Prostate gland (tissue), 2 donors: ENCODE data around the gene GPR89B. TPM values are rescaled to one million over a fixed set of nuclear protein-coding genes. Genes with fewer than 3 reads are reported as not detected.
"Not testable (repeated sequence)": the region's sequence is repeated elsewhere in the genome, so short reads cannot be mapped to it uniquely, and the experiment has no call there.

Experiments used
- DNase-seq: peaks from one replicate; pipeline ENCODE4 v3.0.0-alpha.2; 2019; ENCODE audit warnings: low spot score
- H3K27ac ChIP-seq, 2 donors: fragments of 200-600 bp; sonication (generic); 2 replicates each; pipeline ENCODE4 v1.5.1; 2017 to 2019
- H3K27me3 ChIP-seq: fragments of 200-600 bp; sonication (generic); replicated peaks from 2 replicates; pipeline ENCODE4 v1.5.1; 2019; ENCODE audit not compliant: insufficient read depth
- H3K36me3 ChIP-seq, 2 donors: fragments of 200-600 bp; sonication (generic); 1 replicate in 1 of 2; 2 replicates in 1 of 2; pipeline versions ENCODE4 v1.5.1 to v1.8.1; 2017 to 2019
- H3K4me1 ChIP-seq: fragments of 200-600 bp; sonication (generic); replicated peaks from 2 replicates; pipeline ENCODE4 v1.5.1; 2019
- H3K4me3 ChIP-seq, 2 donors: fragments of 200-600 bp; sonication (generic); 2 replicates each; pipeline ENCODE4 v1.5.1; 2017 to 2019
- H3K9me3 ChIP-seq: fragments of 200-600 bp; sonication (generic); 2 replicates; pipeline ENCODE4 v1.5.1; 2017
- POLR2A ChIP-seq: fragments of 450-650 bp; IDR thresholded peaks from one replicate; pipeline ENCODE4 v1.6.1; 2016; ENCODE audit warnings: antibody characterized with exemption, mild to moderate bottlenecking
- POLR2AphosphoS5 ChIP-seq: sonication (generic); formaldehyde crosslinking; IDR thresholded peaks from one replicate; pipeline ENCODE4 v1.6.1; 2017; ENCODE audit warnings: antibody characterized with exemption
- WGBS: methylation state at CpG from one replicate; pipeline ENCODE4 v1.1.5; 2018; 5-methylcytosine and 5-hydroxymethylcytosine counted together
- intact Hi-C: fragments of 100-400 bp; cut with DNase I; formaldehyde crosslinking; loops from one replicate; pipeline ENCODE4 v1.14.2; 2022
- total RNA-seq, 2 donors: library from RNA; depleted of rRNA; stranded (reverse); fragments of >200 nt; gene quantifications; one replicate each; pipeline ENCODE4 v1.1.0, GENCODE V29; 2016
- TF ChIP-seq, protein P1 (sequence below), 4 experiments: fragments of 200-600 bp in 2 of 4; fragments of 450-650 bp in 2 of 4; sonication (generic) in 2 of 4; IDR thresholded peaks; 1 replicate in 3 of 4; 2 replicates in 1 of 4; pipeline ENCODE4 v1.5.1; 2016 to 2019; ENCODE audit warnings: antibody characterized with exemption in 4 of 4, mild to moderate bottlenecking in 2 of 4, moderate library complexity in 2 of 4

The GPR89B gene
- total RNA-seq = 10 to 100 TPM in 1 of 2 donors, 1 to 10 TPM in 1; 9.2 to 17.0 TPM

DNA sequence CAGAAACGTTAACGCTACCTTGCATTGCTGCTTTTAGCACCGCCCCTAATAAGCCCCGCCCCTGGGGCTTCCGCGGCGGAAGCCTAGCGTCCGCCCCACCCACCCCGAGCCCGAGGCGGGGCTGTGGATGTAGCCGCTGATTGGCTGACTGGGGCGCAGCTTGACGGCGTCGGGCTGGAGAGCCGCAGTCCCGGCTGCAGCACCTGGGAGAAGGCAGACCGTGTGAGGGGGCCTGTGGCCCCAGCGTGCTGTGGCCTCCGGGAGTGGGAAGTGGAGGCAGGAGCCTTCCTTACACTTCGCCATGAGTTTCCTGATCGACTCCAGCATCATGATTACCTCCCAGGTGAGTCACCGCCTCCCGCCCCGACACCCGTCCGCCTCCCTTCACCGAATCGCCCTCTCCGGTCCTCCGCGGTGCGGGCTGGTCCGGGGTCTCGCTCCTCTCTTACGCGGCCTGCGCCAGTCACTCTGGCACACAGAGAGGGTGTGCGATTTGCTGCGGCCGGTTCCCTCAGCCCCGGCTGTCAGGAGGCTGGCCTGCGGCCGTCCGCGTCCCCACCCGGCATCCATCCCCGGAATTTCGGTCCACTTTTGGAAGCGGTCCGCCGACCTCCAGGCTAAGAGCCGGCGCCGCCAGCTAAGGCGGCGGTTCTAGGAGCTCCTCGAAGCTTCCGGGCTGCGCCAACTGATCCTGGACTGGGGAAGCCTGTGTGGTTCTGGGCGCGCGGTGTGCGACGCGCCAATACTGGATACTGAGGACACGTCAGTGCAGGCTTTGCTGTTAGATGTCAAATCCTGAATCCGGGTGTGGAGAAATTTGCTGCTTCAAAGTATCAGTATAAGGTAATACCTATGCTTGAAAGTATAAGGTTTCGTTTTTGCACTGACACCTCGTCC lies at the start of gene GPR89B:
Gene GPR89B, plus strand, starts transcription at position 185 of the 897 bp plus-strand sequence. Its CDS starts 117 bp downstream, at position 302.
- intact Hi-C loops, H3K27me3 ChIP-seq, H3K9me3 ChIP-seq, H3K4me1 ChIP-seq, H3K36me3 ChIP-seq: not testable (repeated sequence)
- DNase-seq = peak; percentile 93
- TF ChIP-seq POLR2AphosphoS5 (peak; percentile 89), POLR2A (peak; percentile 94)
- TF ChIP-seq, protein P1, sequence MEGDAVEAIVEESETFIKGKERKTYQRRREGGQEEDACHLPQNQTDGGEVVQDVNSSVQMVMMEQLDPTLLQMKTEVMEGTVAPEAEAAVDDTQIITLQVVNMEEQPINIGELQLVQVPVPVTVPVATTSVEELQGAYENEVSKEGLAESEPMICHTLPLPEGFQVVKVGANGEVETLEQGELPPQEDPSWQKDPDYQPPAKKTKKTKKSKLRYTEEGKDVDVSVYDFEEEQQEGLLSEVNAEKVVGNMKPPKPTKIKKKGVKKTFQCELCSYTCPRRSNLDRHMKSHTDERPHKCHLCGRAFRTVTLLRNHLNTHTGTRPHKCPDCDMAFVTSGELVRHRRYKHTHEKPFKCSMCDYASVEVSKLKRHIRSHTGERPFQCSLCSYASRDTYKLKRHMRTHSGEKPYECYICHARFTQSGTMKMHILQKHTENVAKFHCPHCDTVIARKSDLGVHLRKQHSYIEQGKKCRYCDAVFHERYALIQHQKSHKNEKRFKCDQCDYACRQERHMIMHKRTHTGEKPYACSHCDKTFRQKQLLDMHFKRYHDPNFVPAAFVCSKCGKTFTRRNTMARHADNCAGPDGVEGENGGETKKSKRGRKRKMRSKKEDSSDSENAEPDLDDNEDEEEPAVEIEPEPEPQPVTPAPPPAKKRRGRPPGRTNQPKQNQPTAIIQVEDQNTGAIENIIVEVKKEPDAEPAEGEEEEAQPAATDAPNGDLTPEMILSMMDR (IDR thresholded peaks at IDR 0.05) = peak in 1 of 4 experiments; percentile 5
- H3K4me3 ChIP-seq = peak within 1 kb of the TSS; percentile 73 to 80
- WGBS = 2% methylated on average over 28 of the region's 72 CpGs
- peak within 1 kb of the TSS; percentile 85 to 90 for H3K27ac ChIP-seq

DNA sequence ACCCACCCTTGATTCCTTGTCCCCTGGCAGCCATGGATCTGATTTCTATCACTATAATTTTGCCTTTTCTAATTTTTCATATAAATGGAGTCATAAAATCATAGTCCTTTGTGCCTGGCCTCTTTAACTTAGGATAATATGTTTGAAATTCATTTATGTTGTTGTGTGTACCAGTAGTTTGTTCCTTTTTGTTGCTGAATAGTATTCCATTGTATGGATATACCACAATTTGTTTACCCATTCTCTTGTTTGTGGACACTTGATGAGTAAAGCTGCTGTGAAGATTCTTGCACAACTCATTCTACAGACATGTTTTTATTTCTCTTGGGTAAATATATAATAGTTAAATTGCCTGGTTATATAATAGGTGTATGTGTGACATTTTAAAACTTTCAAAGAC lies 48.3 kb upstream of the GPR89B start:
- no peak overlapping the region for H3K4me3 ChIP-seq
- TF ChIP-seq POLR2A (no peak), POLR2AphosphoS5 (no peak)
- TF ChIP-seq, protein P1 (IDR thresholded peaks at IDR 0.05) = no peak
- no peaks in the 10 kb centered on the region for H3K27me3 ChIP-seq
- H3K27ac ChIP-seq = no peak overlapping the region
- intact Hi-C loops = no loop called here
- no peaks in the 10 kb centered on the region for H3K9me3 ChIP-seq
- no peaks in the 10 kb centered on the region for H3K4me1 ChIP-seq
- no peaks in the 10 kb centered on the region for H3K36me3 ChIP-seq
- no peak for DNase-seq

DNA sequence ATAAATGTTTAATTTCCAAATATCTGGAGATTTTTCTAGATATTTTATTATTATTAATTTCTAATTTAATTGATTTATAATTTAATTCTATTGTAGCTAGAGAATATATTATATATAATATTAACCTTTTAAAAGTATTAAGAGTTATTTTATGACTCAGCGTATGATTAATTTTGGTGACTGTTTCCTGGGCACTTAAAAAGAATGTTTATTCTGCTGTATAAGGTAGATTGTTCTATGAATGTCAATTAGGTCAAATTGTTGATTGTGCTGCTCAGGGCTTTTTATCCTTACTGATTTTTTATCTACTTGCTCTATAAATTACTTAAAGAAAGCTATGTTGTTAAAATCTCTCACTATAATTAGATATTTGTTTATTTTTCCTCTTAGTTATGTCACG lies 45.7 kb upstream of the GPR89B start:
- Histone ChIP-seq H3K4me1 (no peaks in the 10 kb centered on the region), H3K27me3 (no peaks in the 10 kb centered on the region), H3K4me3 (no peak overlapping the region), H3K36me3 (no peaks in the 10 kb centered on the region), H3K9me3 (no peaks in the 10 kb centered on the region), H3K27ac (no peak overlapping the region)
- TF ChIP-seq POLR2AphosphoS5 (no peak), POLR2A (no peak)
- TF ChIP-seq, protein P1 (IDR thresholded peaks at IDR 0.05) = no peak
- DNase-seq = no peak
- 66% methylated on average over 2 of the region's 2 CpGs for WGBS
- intact Hi-C loops = no loop called here

DNA sequence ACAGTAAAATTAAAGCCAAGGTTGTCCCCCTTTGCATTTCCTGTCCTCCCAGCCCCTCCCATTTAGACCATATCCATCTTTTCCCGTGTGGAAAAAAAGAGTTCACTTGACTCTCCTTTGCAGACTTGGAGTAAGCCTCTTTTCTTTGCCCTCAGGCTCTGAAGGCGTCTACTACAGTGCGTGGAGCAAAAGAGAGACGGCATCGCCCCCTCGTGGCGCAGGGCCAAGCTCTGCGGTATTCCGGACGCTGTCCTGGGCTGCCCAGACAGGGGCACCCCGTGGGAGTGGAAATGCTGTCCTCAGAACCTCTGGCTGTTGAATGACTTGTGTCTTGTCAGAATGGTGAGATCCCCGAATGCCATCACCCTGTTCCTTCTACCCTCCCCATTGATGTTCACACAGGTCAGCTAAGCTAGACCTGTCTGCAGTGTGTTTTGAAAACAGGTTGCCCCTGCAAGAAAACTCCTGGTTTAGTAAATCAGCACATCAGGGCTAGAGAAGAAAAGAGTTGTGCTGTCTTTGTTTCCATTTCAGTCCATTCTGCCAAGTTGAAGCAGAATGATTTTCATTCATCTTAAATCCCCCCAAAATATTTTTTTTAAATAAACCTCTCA lies 37.9 kb upstream of the GPR89B start:
- WGBS = 9% methylated on average over 12 of the region's 12 CpGs
- TF ChIP-seq, protein P1 (IDR thresholded peaks at IDR 0.05) = peak in 3 of 4 experiments; percentile 29 to 66 (median 53)
- TF ChIP-seq POLR2AphosphoS5 = no peak
- no peak for TF ChIP-seq POLR2A
- intact Hi-C loops = loop anchor here (5.0 to 10.0 kb wide), 2 partner anchors 248 to 395 kb away; no protein-coding TSS in a partner anchor
- DNase-seq = peak; percentile 10
- Histone ChIP-seq H3K36me3 (no peaks in the 10 kb centered on the region), H3K4me1 (no peaks in the 10 kb centered on the region), H3K27ac (no peak overlapping the region), H3K9me3 (no peaks in the 10 kb centered on the region), H3K27me3 (no peaks in the 10 kb centered on the region), H3K4me3 (no peak overlapping the region)
